Colon (tissue), 2 donors: ENCODE measurements around the gene EMC1.
"Not testable (repeated sequence)": the region's sequence is repeated elsewhere in the genome, so short reads cannot be mapped to it uniquely, and the experiment has no call there.

ENCODE experiments used
- FAIRE-seq: peaks from 2 replicates; lab custom pipeline; 2012; peaks lifted over from hg19 to GRCh38; lab: Jason Lieb, UNC
- donor health status: control.
- donor health status: control.

The EMC1 gene

DNA sequence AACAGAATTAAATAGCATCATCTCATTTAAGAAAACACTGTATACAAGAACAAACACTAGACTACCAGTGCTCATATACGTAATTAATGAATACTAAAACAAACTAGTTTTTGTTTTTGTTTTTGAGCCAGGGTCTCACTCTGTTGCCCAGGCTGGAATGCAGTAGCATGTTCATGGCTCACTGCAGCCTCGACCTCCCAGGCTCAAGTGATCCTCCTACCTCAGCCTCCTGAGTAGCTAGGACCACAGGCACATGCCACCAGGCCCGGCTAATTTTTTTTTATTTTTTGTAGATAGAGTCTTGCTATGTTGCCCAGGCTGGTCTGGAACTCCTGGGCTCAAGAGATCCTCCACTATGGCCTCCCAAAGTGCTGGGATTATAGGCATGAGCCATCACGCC is 34.7 kb downstream of the EMC1 start:
- FAIRE-seq = not testable (repeated sequence)

DNA sequence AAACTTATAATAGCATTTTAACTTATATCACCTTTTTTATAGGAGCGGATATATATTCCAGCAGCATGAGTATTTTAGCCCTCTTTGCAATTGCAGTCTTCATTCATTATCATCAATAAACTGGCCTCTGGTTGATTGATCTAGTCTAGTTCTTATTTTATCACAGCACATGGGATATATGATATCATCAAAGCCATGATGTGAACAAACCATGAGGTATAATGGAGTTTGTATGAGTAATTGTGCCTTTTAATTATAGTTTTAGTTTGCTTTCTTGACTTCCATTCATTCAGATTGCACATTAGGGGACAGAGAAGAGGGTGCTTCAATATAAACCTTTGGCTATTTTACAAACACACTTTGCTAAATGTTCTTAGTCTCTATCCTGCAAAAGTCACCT is 37.7 kb downstream of the EMC1 start:
- no peak for FAIRE-seq

DNA sequence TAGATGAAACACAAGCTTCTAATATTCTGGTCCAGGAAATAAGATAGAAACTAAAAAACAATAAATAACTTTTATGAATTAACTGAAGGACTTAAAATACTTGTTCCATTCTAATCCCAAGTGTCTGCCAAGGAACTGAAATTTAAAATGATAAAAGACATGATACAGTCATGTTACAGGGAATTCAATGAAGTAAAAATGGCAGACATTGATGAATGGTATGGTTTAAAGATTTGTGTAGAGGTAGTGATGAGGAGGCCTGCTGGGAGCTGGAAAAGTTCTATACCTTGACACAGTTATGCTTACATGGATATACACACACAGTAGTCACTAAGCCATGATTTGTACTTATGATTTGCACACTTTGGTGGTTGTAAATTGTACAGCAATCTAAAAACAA is 39.2 kb downstream of the EMC1 start:
- no peak for FAIRE-seq

DNA sequence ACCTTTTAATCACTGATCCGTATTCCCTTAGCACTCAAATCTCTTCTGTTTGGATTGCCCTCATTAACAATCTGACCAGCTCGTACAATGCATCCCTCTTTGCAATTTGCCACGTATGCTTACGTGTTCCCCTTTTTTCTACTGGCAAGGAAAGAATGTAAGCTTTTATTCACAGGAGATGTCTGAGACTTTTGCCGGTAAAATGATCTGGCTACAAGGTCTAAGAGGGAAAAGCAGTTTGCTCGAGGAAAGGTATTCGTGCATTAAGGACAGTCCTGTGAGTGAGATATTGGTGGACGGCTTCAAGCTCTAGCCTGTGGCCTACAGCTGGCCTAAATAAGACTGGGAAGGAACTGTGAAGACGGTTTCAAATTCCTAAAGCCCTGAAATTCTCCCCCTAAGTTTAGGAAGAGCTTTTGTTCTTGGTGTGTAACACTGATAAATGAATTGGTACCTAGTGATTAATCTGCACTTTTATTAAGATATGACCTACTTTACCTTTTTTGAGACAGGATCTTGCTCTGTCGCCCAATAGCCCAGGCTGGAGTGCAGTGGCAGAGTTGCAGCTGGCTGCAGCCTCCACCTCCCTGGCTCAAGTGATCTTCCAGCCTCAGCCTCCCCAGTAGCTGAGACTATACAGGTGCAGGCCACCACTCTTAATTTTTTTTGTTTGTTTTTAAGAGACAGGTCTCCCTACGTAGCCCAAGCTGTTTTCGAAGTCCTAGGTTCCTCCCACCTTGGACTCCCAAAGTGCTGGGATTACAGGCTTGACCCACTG is 40.4 kb downstream of the EMC1 start:
- no peak for FAIRE-seq

DNA sequence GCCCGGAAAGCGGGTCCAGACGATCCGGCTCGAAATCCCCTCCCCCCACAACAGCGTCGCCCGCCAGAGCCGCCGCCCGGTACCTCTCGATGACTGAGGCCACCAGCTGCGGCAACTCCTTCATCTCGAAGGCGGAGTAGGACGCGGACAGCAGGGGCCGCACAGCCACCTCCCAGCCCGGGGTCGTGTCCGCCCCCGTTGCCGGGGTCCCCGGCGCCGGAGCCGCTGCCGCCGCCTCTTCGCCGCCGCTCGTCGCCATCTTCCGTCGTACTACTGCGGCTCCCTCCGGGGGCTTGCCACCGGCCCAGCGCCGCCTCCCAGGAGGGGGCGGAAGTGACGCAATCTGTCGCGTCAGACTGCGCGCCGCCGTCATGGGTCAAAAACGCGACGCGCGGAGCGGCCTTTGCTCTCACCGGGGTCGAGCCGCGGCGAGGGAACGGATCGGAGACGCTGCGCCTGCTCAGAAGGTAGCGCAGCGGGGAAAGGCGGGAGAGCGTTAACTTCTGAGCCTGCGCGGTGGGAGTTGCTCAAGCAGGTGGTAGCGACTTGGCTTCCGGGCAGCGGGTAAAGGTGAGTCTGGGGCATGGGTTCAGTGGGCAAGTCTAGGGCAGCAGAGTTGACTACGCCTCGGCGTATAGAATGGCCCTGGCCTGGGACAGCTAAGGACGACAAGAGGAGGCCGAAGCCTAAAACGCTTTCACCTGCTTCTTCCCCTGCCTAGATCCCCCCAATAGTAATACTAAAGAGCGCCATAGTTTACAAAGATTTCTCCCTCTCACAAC is 41.1 kb downstream of the EMC1 start, which contains the start of gene UBR4:
Gene UBR4 (minus strand): TSS at position 277 of the 782 bp plus-strand sequence. CDS start 18 bp downstream, at position 259.
- FAIRE-seq = no peak

DNA sequence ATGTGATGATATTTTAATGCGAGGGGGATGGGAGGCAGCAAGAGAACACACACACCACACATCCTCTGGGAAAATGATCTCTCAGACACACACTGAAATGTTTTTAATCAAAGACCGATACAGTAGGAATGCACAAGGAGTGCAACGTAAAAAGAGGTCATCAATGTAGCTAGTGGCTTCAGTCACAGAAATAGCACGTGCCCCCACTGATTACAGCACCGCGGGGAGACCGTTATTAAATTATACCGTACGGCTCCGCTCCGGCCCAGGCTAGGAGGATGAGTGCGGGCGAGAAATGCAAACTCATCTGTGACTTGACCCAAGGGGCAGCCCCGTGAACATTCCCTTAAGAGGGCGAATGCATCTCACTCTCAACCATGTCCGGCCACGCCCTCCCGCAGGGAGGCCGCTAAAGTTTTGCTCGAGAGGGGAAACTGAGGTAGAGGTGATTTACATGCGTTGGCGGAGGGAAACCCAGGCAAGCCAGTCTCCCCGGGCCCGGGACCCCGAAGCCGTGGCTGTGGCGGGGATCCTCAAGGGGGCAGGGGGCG is 41.8 kb downstream of the EMC1 start:
- no peak for FAIRE-seq

DNA sequence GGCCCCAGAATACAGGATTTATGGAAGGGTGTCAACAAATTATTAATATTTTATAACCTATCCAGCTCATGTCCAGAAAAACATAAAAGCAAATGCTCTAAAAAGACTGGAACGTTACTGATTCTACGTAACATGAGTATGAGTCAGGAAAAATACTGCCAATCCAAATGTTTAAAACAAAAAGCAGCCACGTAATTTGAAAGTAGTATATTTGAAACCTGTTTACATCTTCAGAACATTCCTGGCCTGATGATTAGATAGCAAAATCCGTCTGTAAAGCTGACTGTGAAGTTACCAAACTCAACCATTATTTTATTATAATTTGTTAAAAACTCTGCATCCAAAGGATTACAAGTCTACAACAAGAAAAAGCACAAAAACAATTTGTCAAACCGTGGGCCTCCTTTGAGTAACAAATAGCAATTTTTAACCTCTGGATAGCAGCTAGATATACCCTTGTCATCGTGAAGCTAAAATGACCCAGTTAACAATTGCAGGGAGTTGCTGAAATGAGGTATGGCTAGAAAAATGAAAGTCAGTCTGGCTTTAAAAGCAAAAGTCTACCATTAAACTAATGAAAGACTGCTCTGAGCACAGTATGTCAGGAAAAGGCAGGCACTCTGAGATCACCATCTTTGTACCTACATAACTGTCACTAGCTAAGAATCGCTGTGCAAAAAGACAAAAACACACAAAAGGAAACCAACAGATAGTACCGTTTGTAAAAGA is 42.5 kb downstream of the EMC1 start:
- FAIRE-seq = no peak

DNA sequence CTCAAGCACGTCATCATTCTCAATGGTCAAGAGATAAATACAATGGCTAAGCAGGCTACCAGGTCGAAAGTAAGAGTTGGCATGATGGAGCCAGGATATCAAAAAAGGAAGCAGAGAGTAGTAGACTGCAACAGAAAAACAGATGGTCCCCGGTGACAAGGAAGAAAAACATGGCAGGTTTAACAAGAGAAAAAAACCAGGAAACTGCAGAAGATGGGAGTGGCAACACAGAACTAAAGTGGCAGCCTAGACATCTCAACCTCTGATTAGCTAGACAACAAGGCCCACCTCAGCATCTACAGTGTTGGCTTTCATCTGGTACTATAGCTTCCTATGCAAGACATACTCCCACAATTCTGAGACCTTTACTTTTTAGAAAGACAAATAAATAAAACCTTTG is 44.4 kb downstream of the EMC1 start:
- FAIRE-seq = no peak

DNA sequence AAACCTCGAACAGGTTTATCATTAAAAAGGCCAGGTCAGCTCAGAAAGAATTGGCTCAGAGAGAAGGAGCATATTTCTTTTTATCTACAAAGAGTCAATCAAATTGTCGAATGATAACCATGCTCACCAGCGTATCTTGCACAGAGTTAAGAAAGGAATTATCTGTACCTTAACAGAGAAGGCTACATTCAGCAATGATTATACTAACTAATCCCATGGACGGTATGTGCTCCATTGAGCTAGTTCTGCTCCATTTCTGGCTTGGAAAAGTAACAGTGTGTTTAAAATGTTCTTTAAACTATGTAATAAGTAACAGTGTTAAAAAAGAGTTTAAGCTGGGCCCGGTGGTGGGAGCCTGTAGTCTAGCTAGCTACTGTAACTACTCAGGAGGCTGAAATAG is 45.5 kb downstream of the EMC1 start:
- FAIRE-seq = no peak

DNA sequence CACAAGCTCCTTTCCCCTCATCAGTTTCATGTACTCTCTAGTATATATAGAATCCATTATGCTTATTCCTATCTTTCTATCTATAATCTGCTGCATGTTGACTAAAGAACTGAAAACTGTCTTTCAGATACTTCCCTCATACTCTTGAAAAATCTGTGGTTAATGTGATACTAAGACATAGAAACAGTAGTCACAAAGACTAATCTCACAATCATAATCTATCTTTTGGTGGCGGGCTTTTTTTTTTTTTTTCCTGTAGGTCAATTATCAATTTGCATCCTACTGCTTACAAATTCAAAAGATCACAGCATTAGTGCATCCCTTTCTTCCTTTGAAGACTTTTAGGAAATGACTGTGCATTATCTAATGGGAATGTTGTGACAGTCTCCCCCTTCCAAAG is 45.9 kb downstream of the EMC1 start:
- FAIRE-seq = no peak

DNA sequence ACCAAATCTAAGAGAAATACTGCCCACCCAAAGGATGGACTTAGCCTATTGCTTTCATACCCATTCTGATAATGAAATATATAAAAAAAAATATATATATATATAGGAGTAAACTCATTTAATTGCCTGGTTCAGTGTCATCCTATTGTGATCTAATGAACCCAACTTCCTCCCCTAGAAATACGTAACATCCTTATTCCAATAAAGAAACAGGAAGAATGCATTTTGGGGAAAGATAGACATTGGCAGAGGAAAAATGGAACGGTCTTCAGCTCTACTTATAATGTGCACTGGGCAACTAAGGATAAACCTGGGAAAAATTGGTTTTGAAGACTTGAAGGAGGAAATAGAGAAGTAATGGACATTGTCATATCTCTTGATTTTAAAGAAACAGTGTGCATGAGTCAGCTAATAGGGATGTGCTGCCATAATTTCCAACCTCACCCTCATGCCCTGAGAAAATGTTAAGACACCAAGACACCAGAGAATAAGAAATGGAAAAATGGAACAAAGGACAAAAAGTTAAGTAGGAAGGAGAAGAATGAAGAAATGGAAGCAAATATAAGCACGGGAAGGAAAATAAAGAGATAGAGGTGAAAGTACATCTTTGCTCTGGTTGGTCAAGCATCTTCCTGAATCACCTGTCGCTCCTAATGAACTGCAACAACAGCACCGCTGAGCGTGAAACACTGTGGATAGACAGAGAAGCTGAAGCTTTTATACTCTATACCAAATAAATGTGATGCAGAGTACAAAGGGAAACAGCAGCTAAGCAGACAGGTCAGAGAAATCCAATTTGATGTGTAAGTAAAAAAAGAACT is 46.7 kb downstream of the EMC1 start:
- no peak for FAIRE-seq

DNA sequence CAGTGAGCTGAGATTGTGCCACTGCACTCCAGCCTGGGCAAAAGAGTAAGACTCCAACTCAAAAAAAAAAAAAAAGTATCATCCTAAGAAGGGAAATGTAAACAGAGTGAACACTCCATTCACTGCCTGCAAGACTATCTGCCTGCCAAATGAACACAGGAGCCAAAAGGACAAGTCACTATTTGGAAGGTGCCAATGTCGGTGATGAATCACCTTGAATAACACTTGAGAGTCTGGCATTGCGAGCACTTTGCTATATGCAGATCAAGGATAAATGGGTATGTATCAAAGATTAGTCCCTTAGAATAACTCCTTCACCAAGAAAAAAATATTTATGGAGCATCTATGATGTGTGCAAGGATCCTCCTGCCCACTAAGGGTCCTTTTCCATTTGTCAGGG is 47.9 kb downstream of the EMC1 start:
- FAIRE-seq = no peak

DNA sequence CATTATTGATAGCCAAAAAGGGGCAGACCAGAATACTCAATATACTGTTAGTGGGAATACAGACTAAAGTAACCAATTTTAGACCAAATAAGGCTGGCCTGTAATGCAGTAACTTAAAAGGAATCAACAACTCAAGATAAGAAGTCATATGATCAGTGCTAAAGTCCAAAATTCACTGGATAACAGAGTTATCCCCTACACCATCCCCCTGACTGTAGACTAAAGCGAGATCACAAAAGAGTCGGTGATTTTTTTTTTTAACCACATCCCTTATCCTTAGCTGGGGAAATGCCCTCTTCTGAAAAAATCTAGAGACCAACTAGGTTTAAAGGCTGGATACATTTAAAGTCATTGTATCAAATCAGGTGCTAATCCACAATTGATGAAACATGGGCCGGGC is 48.9 kb downstream of the EMC1 start:
- FAIRE-seq = no peak

DNA sequence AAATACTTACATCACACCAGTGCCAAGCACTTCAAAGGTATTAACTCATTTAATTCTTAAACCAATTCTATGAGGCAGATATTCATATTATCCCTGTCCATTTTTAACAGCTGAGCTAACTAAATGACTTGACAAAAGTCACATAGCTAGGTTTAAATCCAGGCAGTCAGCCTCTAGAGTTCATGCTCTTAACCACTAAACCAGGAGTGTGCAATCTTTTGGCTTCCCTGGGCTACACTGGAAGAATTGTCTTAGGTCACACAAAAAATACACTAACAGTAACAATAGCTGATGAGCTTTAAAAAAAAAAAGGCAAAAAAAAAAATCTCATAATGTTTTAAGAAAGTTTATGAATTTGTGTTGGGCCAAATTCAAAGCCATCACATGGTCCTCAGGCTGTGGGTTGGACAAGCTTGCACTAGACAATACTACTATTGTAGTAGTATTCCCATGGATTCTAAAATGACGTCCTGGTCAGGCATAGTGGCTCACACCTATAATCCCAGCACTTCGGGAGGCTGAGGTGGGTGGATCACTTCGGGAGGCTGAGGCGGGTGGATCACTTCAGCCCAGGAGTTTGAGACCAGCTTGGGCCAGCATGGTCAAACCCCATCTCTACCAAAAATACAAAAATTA is 51.2 kb downstream of the EMC1 start:
- FAIRE-seq = no peak

DNA sequence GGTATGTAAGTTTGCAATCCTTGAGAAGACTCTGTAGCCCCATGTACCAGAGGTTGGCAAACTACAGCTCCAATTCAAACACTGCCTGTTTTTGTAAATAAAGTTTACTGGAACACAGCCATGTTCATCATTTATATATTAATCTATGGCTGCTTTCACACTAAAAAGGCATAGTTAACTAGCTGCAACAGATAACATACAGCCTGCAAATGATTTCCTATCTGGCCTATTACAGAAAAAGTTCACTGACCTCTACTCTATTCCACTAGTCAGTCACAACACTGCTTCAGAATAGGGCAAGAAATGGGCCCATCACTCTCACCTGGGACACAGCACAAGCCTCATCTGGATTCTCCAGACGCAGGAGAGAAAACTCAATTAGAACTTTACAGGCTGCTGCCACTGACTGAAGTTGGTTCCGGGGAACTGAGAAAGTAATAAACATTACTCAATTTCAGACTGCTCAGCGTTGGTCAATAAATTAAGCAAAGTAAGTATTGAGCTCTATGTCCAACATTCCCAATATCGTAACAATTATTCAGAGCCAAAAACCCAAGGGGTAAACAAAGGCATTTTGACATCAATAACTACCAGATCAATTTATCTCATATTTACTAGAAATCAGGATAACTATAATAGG is 51.9 kb downstream of the EMC1 start:
- no peak for FAIRE-seq

DNA sequence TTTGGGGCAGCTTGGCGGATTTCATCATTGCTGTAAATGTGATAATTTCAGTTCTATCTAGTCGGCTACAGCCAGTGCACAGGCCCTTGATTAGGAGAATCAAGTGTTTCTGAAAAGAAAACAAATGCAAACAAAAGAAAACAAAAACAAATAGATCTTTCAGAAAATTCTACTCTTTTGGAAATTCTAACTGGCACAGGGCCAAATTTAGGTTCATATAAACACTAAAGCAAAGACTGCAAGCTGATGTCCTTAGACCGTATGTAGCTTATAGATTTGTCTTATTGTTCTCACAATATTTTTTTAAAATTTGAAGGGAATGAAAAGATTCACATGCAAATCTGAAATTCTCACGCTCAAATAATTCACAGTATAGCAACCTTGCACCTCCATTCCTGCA is 52.5 kb downstream of the EMC1 start:
- no peak for FAIRE-seq

DNA sequence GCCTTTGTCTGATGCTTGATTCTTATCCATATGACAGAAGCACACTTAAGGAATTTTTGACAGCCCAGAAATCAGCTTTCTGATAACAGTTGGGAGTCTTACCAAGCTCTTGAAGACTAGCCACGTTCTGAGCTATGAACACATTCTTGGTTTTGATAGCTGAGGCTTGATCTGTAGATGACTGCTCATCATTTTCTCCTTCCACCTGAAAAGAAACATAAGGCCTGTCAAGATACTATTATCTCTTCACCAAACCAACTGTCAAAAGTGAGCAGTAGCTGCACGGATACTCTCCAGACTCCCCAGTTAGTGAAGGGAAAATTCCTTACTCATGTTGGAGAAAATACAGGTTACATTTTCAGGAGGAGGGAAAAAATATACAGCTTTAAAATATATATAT is 53.5 kb downstream of the EMC1 start:
- FAIRE-seq = no peak

DNA sequence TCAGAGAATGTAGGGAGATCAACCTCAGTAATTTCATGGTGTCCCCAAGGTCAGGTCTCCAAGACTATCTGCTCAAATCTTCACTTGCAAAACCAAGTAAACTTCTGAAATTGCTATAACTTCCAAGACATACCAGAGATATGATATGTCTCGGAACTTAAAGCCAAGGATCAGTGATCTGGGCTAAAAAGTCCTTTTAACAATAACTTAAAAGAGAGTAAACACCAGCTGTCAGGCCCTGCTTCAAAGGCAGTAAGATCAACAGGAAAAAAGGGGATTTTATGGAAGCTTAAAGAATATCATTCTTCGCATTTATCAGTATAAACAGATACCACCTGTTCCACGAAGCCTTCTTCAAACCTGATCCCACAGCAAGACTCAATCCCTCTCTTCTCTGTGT is 55.0 kb downstream of the EMC1 start:
- FAIRE-seq = no peak

DNA sequence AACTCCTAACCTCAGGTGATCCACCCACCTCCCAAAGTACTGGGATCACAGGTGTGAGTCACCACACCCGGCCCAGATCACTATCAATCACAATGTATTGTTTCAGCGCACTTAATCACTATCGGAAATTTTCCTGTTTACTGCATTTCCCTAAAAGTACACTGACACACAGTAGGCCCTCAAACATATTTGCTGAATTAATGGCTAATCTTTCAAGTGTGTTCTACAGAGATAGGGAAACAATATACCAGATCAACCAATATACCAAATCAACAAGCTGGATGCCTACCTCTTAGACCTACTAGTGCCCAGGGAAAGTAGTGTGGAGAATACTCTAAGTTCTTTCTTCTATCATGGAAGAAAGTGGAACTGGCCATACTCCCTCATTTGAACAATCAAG is 58.3 kb downstream of the EMC1 start:
- no peak for FAIRE-seq

DNA sequence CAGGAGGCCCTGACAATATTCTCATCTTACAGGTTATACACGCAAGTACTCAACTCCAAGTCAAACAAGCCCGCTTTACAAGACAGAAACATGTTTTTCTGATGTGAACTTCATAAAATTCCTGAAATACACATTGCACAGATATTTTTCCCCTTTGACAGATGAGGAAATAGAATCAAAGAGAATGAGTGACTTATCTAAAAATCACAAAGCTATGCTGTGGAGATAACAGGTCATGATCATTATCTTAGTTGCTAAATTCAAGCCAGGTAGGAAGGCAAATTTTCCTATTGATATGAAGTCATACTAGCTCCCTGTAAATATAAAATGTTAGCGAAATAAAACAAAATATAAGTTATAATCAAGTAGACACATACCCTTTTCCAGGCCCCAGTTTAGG is 59.5 kb downstream of the EMC1 start:
- no peak for FAIRE-seq

DNA sequence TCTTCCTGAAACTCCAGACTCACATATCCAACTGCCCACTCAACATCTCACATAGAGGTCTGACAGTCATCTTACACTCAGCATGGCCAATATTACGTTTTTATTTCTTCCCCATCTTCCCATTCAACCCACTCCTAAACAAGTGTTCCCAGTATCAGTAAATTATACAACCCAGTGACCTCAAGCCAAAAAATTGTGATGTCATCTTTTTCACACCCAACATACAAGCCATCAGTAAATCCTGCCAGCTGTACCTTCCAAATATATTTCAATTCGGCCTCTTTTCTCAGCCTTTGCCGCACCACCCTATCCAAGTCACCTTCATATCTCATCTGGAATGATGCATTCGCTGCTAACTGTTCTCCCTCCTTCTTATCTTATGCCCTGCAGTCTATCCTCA is 60.9 kb downstream of the EMC1 start:
- FAIRE-seq = no peak
